GM19023 (cell line): Measurements from ENCODE around the gene CA4.

Experiments used
- ATAC-seq: cut with Tn5 transposase; IDR thresholded peaks from one replicate; pipeline ENCODE4 v1.9.1; 2021; ENCODE audit warnings: mild to moderate bottlenecking, moderate library complexity; ENCODE audit not compliant: unreplicated experiment

Gene CA4

GRCh38 chr17:60129164-60129563 is 20.6 kb upstream of the CA4 start:
- no peak for ATAC-seq

GRCh38 chr17:60130466-60130865 is 19.3 kb upstream of the CA4 start:
- no peak for ATAC-seq

- peak; percentile 12 for ATAC-seq
These were observed 15.2 kb upstream of the CA4 start for GRCh38 chr17:60134396-60135150.

DNA sequence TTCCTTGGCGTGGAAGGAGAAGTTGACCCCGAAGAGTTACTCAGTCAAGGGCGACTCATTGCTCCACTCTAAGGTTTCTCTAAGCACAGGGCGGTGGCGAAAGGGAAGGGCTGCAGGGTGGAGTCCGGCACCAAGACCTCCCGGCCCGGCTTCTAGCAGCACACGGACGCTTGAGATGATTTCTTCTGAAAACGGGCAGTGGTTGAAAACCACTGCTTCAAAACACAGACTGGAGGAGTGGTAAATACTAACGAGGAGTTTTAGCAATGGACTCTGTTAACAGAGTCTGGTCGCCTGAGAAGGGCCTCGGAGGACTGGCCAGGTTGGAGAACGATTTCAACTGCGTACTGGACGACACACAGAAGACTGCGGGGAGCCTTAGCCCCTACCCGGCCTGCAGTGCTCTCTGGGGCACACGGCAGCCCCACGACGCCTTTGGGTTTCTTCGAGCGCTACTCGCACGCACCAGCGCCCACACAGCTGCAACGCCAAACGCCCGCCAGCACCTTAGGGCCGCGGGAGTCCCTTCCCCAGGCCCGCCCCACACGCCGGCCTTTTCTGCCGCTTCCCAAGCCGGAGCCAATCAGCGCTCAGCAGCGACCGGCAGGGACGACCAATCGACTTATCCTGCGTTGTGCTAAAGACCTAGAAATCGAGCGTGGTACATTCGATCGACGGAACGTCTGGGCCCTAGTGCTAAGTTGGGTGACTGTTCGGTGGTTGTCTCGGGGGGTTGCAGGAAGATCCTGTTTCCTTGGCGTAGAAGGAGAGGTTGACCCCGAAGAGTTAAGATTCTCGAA is 14.4 kb upstream of the CA4 start:
- peak; percentile 91 for ATAC-seq

- no peak for ATAC-seq
These were observed 13.7 kb upstream of the CA4 start for GRCh38 chr17:60135951-60136666.

DNA sequence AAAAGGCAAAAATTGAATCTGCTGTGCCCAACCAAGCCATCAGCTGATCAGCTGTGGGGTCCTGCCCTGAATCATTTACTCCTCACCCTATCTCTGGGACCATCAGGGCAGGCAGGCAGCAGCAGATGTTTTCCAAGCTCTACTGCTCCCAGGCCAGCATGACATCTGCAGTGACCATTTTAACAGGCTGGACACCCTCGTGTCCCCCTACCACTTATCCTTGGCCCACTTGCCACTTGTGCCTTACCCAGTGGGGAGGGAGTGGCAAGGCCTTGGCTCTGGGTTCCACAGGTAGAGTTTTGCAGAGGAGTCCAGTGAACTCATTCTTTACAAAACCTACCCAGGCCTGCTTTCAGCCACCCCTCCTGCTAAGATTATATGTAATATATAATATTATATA is 12.0 kb upstream of the CA4 start:
- ATAC-seq, result no peak

- no peak for ATAC-seq
These were observed 10.9 kb upstream of the CA4 start for GRCh38 chr17:60138769-60139437.

DNA sequence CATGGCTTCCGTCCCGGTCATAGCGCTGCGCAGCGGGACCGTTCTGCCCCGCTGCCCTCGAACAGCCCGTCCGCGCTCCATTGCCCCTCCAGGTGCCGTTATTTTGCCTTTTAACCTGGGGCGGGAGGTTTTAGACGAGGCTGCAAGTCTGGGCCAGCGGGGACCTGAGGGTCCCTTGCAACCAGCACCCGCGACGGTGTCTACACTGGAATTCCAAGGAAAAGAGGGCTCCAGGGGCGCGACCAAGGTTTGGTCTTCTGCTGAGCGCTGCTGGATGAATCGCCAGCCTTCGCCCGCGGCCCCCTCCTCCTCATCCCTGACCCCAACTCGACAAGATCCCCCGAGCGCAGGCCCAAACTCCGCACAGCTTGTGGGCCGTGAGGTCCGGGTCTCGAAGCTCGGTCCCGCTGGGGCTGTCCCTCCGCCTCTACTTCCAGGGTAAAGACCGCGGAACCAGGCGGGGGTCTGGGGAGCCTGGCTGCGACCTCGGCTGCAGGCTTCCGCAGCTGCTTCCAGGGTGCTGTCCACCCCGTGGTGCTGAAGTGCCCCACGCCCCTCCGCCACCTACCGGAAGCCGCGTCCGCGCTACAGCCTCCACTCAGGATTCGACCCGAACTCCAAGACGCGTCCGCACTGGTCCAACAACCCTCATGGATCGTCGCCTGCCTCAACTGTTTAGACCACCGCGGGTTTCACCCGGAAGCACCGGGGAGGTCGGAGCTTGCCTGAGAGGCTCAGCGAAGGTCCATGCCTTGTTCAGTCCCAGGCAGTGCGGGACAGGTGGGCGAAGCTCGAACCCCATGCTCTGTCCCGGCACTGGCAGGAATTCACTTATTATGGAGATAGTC is 10.1 kb upstream of the CA4 start:
- no peak for ATAC-seq

DNA sequence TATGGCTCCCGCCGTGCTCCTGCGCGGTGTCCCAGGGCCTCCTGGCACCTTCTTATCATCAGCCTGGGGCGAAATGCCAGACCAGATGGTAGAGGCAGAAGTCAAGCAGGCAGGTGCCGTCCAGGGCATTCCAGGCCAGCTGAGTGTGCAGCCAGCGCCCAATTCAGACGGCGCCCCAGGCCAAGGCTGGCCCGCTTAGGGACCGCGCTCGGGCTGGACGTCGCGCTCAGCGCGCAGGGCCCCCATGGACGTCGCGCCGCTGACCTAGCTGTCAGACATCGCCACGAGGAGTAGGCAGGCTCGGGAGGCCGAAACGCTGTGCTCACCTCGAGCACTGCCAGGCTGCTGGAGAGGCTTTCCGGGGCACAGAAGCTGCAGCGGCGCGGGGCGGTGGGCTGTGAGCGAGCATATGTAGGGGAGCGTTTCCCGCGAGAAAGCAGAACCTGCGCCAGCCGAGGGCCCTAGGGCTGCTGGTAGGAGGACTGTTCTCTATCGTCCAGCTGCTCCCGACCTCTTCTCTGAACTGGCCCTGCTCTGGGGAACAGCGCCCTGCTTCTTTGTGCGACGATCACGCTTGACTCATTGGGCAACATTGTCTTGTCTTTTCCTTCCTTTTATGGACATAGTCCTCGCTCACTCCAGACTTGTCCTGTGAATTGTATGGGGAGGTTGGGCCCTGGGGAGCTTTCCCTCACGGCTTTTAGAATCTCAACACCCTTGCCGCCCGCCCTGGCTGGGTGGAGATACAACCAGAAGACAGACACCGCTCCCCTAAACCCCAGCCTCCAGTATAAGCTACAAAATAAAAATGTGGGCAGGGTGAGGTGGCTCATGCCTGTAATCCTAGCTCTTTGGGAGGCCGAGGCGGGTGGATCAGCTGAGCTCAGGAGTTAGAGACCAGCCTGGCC is 8.4 kb upstream of the CA4 start:
- ATAC-seq, result no peak

GRCh38 chr17:60142872-60143499 is 6.8 kb upstream of the CA4 start:
- ATAC-seq, result no peak

GRCh38 chr17:60145006-60145935 is 4.5 kb upstream of the CA4 start:
- ATAC-seq, result no peak

DNA sequence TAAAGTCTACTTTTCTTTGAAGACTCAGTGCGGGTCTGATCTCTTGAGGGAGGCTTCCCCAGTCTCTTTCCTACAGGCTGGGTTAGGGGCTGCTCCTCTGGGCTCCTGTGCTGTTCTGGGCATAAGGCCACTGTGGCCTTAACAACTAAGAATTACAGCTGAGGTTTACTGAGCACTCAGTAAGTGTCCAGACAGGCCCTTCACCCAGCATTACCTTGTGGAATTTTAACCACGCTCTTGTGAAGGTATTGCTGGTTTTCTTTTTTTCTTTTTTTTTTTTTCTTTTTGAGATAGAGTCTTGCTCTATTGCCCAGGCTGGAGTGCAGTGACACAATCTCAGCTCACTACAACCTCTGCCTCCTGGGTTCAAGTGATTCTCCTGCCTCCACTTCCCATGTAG is 3.6 kb upstream of the CA4 start:
- no peak for ATAC-seq

GRCh38 chr17:60147553-60148223 is 2.1 kb upstream of the CA4 start:
- no peak for ATAC-seq

DNA sequence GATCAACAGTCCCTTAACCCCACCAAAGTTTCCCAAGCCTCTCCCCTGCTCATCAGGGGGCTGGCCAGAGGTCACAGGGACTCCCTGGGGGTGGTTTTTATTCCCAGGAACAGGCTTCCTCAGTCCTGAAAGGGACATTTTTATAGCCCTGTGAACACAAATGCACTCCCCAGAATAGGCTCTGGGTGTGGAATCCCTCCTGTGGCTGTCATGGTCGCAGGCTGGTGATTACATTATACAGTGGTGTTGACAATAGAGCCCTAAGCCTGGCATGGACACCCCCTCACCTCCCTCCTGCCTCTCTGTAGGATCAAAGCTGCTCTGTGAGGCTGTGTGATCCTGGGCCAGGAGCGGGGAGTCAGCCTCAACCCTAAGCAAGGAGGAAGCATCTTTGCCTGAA is 1.4 kb upstream of the CA4 start:
- no peak for ATAC-seq

- ATAC-seq, result no peak
These were observed 1.6 kb downstream of the CA4 start for GRCh38 chr17:60151355-60151754.

DNA sequence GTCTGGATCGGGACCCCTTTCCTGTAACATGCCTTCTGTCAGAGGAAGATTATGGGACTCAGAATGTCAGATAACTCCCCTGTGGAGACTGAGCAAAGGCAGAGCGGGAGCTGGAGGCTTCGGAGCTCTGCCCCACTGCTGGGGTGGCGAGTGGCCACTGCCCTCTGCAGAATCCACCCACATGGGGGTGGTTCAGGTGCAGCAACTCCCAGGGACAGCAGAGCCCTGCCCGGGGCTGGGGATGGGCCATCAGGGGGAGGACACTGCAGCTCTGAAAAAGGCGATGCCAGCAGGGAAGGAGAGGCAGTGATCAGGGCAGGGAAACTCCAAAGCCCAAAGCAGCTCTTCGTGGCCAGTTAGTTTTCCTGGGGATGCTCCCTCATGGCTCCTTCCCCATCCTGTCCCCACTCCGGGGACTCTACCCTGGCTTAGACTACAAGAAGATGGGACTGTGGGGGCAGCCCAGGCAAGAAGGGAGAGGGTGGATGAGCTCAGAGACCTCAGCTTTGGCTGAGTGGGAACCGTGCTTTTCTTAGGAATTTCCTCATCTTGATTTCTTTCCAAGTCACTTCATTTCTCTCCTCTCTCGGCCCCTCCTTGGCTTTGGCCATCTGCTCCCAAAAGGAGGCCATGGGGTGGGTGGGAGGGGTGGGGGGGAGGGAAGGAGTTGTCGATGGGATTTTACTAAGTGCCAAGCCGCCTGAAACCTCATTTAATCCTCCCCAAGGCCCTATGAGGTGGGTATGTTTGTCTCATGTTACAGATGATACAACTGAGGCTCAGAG is 4.0 kb downstream of the CA4 start:
- no peak for ATAC-seq
